Measurements from ENCODE around the gene SLC9A9. TPM values are rescaled to one million over a fixed set of nuclear protein-coding genes. Genes with fewer than 3 reads are reported as not detected.

The SLC9A9 gene
- total and polyA plus RNA-seq, 10 of the 15 experiments (the other 5 are each of a cell fraction or from before 2014, with no cell fraction given): 3.5 to 14.2 (median 9.3) TPM

GRCh38 chr3:143478115-143478693 is 370.1 kb downstream of the SLC9A9 start:
- in situ Hi-C loops (cut with MboI): no loop called here
- TF ChIP-seq EED (IDR thresholded peaks at IDR 0.05; ENCODE audit: low read depth) (no peak), STAT3 (IDR thresholded peaks at IDR 0.05; ENCODE audit: low read depth, low read length) (no peak), MTA2 (IDR thresholded peaks at IDR 0.05; ENCODE audit: low read depth) (no peak)
- no peaks in the 10 kb centered on the region for H3K36me3 ChIP-seq (ENCODE audit: control insufficient read depth in 2 of 2, insufficient read depth in 2 of 2, low read length in 1 of 2)
- H4K20me1 ChIP-seq (ENCODE audit: control insufficient read depth, insufficient read depth): no peaks in the 10 kb centered on the region
- POLR2A ChIA-PET: no interaction called here
- SMC1A ChIA-PET (ENCODE audit: uncharacterized antibody, unreplicated experiment): no interaction called here
- no peak overlapping the region for H3K4me2 ChIP-seq (ENCODE audit: control insufficient read depth, insufficient read depth)
- DNase-seq (ENCODE audit: low read depth, low spot score) (no peak), FAIRE-seq (no peak), ATAC-seq (no peak)
- BruUV-seq (replicated peaks): no TSS peak
- H2AFZ ChIP-seq (ENCODE audit: control insufficient read depth, low read depth, low read length): no peak overlapping the region
- H3K4me3 ChIP-seq: no peak overlapping the region
- H3K9me3 ChIP-seq (replicated peaks; ENCODE audit: control insufficient read depth, insufficient read depth, low read length): no peaks in the 10 kb centered on the region
- H3K79me2 ChIP-seq (ENCODE audit: control insufficient read depth, insufficient read depth, low read length): no peaks in the 10 kb centered on the region
- no peak overlapping the region for H3K9ac ChIP-seq (ENCODE audit: control insufficient read depth, insufficient read depth, low read length)
- 58% methylated on average over 3 of the region's 3 CpGs for WGBS (ENCODE audit: insufficient coverage, insufficient replicate concordance, low lambda C conversion rate, missing lambda C conversion rate)
- RAD21 ChIA-PET (ENCODE audit: unreplicated experiment): no interaction called here
- CTCF ChIA-PET: interaction anchor here (0.8 kb wide), 1 partner anchor 32 kb away, joined by 3 read pairs; no protein-coding TSS in a partner anchor
- no peak overlapping the region for H3K27ac ChIP-seq (ENCODE audit: control insufficient read depth, insufficient read depth)
- intact Hi-C loops (cut with micrococcal nuclease; ENCODE audit: unreplicated experiment): no loop called here
- peaks cover 4% of the 10 kb centered on the region; the same call in 1 of the 2 replicates for H3K4me1 ChIP-seq (ENCODE audit: control insufficient read depth, insufficient read depth, low read length)
- H3K27me3 ChIP-seq (replicated peaks in 1 of 2; ENCODE audit: control insufficient read depth in 2 of 2, insufficient read depth in 2 of 2, low read length in 1 of 2): no peaks in the 10 kb centered on the region

- no peak for ATAC-seq
- POLR2A ChIA-PET: no interaction called here
Measured at GRCh38 chr3:143476965-143477640, 371.2 kb downstream of the SLC9A9 start.

More at GRCh38 chr3:143476965-143477640, 371.2 kb downstream of the SLC9A9 start:
- Histone ChIP-seq H3K36me3 (ENCODE audit: control insufficient read depth in 2 of 2, insufficient read depth in 2 of 2, low read length in 1 of 2) (no peaks in the 10 kb centered on the region), H3K4me3 (no peak overlapping the region), H3K79me2 (ENCODE audit: control insufficient read depth, insufficient read depth, low read length) (no peaks in the 10 kb centered on the region), H3K27ac (ENCODE audit: control insufficient read depth, insufficient read depth) (no peak overlapping the region), H3K4me1 (ENCODE audit: control insufficient read depth, insufficient read depth, low read length) (no peaks in the 10 kb centered on the region), H3K4me2 (ENCODE audit: control insufficient read depth, insufficient read depth) (no peak overlapping the region), H3K9ac (ENCODE audit: control insufficient read depth, insufficient read depth, low read length) (no peak overlapping the region), H3K9me3 (replicated peaks; ENCODE audit: control insufficient read depth, insufficient read depth, low read length) (no peaks in the 10 kb centered on the region), H2AFZ (ENCODE audit: control insufficient read depth, low read depth, low read length) (no peak overlapping the region), H3K27me3 (replicated peaks in 1 of 2; ENCODE audit: control insufficient read depth in 2 of 2, insufficient read depth in 2 of 2, low read length in 1 of 2) (no peaks in the 10 kb centered on the region), H4K20me1 (ENCODE audit: control insufficient read depth, insufficient read depth) (no peaks in the 10 kb centered on the region)
- ChIA-PET RAD21 (ENCODE audit: unreplicated experiment) (no interaction called here), CTCF (no interaction called here), SMC1A (ENCODE audit: uncharacterized antibody, unreplicated experiment) (no interaction called here)
- intact Hi-C loops (cut with micrococcal nuclease; ENCODE audit: unreplicated experiment) (no loop called here), in situ Hi-C loops (cut with MboI) (no loop called here)
- WGBS (ENCODE audit: insufficient coverage, insufficient replicate concordance, low lambda C conversion rate, missing lambda C conversion rate): 63% methylated on average over 4 of the region's 7 CpGs
- TF ChIP-seq CREM (IDR thresholded peaks at IDR 0.05; ENCODE audit: low read depth) (no peak), NFYB (IDR thresholded peaks at IDR 0.05; ENCODE audit: insufficient read depth, low read depth, low read length) (0 out of 2 replicates have a peak, but pooled peaks have one; percentile 9)
- FAIRE-seq: no peak
- BruUV-seq (replicated peaks): no TSS peak
- no peak for DNase-seq (ENCODE audit: low read depth, low spot score)
